Measurements from ENCODE around the gene HABP2. TPM values are rescaled to one million over a fixed set of nuclear protein-coding genes. Genes with fewer than 3 reads are reported as not detected.
A peak's percentile ranks its signal among the peaks of the same experiment; 100 is the strongest.

Gene HABP2
- total and polyA plus RNA-seq, 2 experiments from 2014 or later = 0.06 TPM; not detected in 1

DNA sequence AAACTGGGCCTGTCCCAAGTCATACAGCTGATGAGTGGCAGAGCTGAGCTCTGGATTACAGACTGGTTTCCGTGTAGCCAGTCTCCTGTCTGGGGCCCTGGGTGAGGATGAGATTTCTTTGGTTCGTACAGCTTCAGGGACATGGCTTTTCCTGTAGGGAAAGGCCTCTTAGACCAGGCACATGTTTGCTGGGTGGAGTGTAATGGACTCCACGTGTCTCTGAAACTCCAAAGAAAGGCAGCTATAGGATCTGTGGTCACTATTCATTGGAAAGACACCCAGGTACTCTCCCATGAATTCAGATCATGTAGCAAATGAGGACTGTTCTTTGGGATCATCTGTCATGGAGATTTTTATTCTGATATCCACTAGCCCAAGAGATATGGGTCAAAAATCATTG is 2.4 kb downstream of the HABP2 start:
- no peak overlapping the region for H3K4me3 ChIP-seq
- H3K36me3 ChIP-seq = no peaks in the 10 kb centered on the region
- H3K9me3 ChIP-seq (ENCODE audit: low read depth) = no peaks in the 10 kb centered on the region
- H3K4me1 ChIP-seq (ENCODE audit: low read depth) = no peaks in the 10 kb centered on the region
- H3K27me3 ChIP-seq = peaks cover 24% of the 10 kb centered on the region
- H3K27ac ChIP-seq = no peak overlapping the region
- TF ChIP-seq, protein P1, sequence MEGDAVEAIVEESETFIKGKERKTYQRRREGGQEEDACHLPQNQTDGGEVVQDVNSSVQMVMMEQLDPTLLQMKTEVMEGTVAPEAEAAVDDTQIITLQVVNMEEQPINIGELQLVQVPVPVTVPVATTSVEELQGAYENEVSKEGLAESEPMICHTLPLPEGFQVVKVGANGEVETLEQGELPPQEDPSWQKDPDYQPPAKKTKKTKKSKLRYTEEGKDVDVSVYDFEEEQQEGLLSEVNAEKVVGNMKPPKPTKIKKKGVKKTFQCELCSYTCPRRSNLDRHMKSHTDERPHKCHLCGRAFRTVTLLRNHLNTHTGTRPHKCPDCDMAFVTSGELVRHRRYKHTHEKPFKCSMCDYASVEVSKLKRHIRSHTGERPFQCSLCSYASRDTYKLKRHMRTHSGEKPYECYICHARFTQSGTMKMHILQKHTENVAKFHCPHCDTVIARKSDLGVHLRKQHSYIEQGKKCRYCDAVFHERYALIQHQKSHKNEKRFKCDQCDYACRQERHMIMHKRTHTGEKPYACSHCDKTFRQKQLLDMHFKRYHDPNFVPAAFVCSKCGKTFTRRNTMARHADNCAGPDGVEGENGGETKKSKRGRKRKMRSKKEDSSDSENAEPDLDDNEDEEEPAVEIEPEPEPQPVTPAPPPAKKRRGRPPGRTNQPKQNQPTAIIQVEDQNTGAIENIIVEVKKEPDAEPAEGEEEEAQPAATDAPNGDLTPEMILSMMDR (IDR thresholded peaks at IDR 0.05; ENCODE audit: low read depth, low read length) = no peak
- DNase-seq (ENCODE audit: low read depth in 1 of 2, low spot score in 1 of 2) = no peak

DNA sequence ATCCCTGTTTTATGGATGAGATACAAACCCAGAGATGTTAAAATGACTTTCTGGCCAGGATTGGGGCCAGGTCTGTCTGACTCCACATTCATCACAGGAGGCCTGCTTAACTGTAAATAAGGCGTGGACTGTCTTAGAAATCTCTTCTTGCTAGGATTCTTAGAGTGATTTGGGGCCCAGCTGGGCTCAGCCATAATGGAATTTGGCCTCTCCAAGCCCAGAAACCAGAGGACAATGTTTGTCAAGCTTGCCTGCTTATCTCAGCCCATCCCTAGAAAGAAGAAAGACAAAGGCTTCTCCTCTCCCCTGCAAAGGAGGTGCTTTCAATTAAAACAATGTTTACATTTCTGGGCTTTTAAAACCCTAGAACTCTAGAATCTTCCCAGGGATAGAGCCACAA is 2.9 kb downstream of the HABP2 start:
- no peaks in the 10 kb centered on the region for H3K9me3 ChIP-seq (ENCODE audit: low read depth)
- no peak overlapping the region for H3K27ac ChIP-seq
- peaks cover 24% of the 10 kb centered on the region for H3K27me3 ChIP-seq
- H3K4me3 ChIP-seq = no peak overlapping the region
- no peaks in the 10 kb centered on the region for H3K36me3 ChIP-seq
- no peaks in the 10 kb centered on the region for H3K4me1 ChIP-seq (ENCODE audit: low read depth)
- DNase-seq (ENCODE audit: low read depth in 1 of 2, low spot score in 1 of 2) = no peak
- TF ChIP-seq, protein P1 (IDR thresholded peaks at IDR 0.05; ENCODE audit: low read depth, low read length) = no peak

DNA sequence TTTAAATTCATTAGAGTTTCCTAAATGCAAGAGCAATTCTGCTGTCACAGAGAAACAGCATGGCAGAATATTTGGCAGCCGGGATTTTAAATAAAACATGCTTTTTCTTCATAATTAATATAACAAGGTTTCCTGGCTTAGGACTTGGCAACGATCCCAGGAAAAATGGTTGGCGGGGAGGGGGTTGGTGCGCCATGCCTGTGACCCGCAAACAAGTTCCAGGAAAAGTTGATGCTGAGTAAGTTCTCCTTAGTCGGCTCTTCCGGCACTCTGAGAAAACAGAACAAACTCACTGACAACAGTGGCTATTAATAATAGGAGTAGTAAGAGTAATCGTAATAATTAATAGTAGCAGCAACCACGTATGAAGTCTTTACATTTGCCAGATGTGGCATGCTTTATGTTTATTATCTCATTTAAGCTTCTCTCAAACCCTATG is 4.6 kb downstream of the HABP2 start:
- Histone ChIP-seq H3K4me3 (no peak overlapping the region), H3K9me3 (ENCODE audit: low read depth) (no peaks in the 10 kb centered on the region), H3K36me3 (no peaks in the 10 kb centered on the region), H3K27me3 (peaks cover 24% of the 10 kb centered on the region), H3K4me1 (ENCODE audit: low read depth) (no peaks in the 10 kb centered on the region), H3K27ac (no peak overlapping the region)
- DNase-seq (ENCODE audit: low read depth in 1 of 2, low spot score in 1 of 2) = peak in 1 of 2 donors; percentile 16
- TF ChIP-seq, protein P1 (IDR thresholded peaks at IDR 0.05; ENCODE audit: low read depth, low read length) = no peak

DNA sequence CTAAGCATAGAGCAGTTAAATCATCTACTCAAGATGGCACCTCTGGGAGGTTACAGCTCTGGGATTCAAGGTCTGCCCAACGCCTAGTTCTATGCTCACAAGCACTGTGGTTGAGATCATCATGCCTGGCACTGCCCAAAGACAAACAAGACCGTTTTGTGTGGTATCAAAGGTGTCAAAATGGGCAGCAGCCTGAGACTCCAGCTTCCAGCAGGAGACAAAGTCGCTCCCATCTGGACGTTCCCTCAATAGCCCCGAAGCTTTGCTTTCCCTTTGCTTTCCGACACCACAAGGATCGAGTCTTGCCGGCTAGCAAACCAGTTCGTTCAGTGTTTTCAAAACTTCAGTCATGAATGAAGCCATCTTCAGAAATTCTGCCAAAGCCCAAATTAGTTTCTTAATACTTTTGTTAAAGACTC is 5.1 kb downstream of the HABP2 start:
- no peak overlapping the region for H3K4me3 ChIP-seq
- peaks cover 24% of the 10 kb centered on the region for H3K27me3 ChIP-seq
- H3K36me3 ChIP-seq = no peaks in the 10 kb centered on the region
- no peak overlapping the region for H3K27ac ChIP-seq
- DNase-seq (ENCODE audit: low read depth in 1 of 2, low spot score in 1 of 2) = no peak
- H3K9me3 ChIP-seq (ENCODE audit: low read depth) = no peaks in the 10 kb centered on the region
- no peaks in the 10 kb centered on the region for H3K4me1 ChIP-seq (ENCODE audit: low read depth)
- TF ChIP-seq, protein P1 (IDR thresholded peaks at IDR 0.05; ENCODE audit: low read depth, low read length) = no peak

DNA sequence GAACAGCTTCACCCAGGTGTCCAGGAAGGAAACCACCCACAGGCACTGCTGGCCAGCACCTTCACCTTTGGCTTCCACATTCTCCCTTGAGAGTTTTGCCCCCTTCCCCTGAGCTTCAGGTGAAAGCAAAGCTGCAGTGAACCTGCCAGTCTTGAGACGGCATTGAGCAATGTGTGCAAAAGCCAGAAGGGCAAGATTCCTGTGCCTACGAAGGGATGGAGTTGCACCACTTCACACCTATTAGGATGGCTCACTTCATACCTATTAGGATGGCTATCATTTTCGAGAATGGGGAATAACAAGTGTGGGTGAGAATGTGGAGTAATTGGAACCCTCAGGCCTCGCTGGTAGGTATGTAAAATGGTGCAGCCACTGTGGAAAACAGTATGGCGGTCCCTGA is 7.2 kb downstream of the HABP2 start:
- Histone ChIP-seq H3K4me3 (no peak overlapping the region), H3K9me3 (ENCODE audit: low read depth) (no peaks in the 10 kb centered on the region), H3K4me1 (ENCODE audit: low read depth) (no peaks in the 10 kb centered on the region), H3K36me3 (no peaks in the 10 kb centered on the region), H3K27ac (no peak overlapping the region), H3K27me3 (peaks cover 24% of the 10 kb centered on the region)
- DNase-seq (ENCODE audit: low read depth in 1 of 2, low spot score in 1 of 2) = no peak
- TF ChIP-seq, protein P1 (IDR thresholded peaks at IDR 0.05; ENCODE audit: low read depth, low read length) = no peak

DNA sequence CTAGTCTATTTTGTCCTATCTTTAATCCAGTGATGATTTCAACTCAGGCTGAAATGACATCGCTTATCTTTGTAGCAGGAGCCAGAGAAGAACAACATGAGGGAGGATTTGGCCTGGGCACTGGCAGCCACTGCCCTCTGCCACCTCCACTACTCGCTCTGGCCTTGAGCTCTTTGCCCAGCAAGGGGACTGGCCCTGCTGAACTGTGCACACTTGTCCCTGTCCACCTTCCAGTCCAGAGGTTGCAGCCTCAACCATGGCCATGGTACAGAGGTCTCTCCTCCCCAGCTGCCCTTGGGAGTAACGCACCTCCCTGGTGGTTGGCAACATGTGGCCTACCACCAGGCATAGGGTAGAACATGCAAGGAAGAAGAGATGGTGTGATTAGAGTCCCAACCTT is 8.4 kb downstream of the HABP2 start:
- no peak for DNase-seq (ENCODE audit: low read depth in 1 of 2, low spot score in 1 of 2)
- Histone ChIP-seq H3K4me3 (no peak overlapping the region), H3K27me3 (peaks cover 24% of the 10 kb centered on the region), H3K27ac (no peak overlapping the region), H3K36me3 (no peaks in the 10 kb centered on the region), H3K4me1 (ENCODE audit: low read depth) (no peaks in the 10 kb centered on the region), H3K9me3 (ENCODE audit: low read depth) (no peaks in the 10 kb centered on the region)
- TF ChIP-seq, protein P1 (IDR thresholded peaks at IDR 0.05; ENCODE audit: low read depth, low read length) = no peak
